ENCODE measurements around the gene MAD1L1. TPM values are rescaled to one million over a fixed set of nuclear protein-coding genes. Genes with fewer than 3 reads are reported as not detected.

The MAD1L1 gene
- total RNA-seq, 1 experiment from 2014 or later = 50.8 TPM

GRCh38 chr7:2098496-2098895, 134.2 kb downstream of the MAD1L1 start:
- H4K20me1 ChIP-seq (ENCODE audit: insufficient read depth) = peaks cover 3% of the 10 kb centered on the region; the same call in 1 of the 2 replicates
- no peak overlapping the region for H3K27ac ChIP-seq
- no peaks in the 10 kb centered on the region for H3K4me1 ChIP-seq (replicated peaks; ENCODE audit: insufficient read depth)
- no peak for TF ChIP-seq EZH2 (IDR thresholded peaks at IDR 0.05; ENCODE audit: low read depth)
- no peak for TF ChIP-seq CTCF (conservative IDR thresholded peaks at IDR 0.05)
- H3K9me2 ChIP-seq (ENCODE audit: insufficient read depth) = no peaks in the 10 kb centered on the region
- no peaks in the 10 kb centered on the region for H3K36me3 ChIP-seq (ENCODE audit: low read depth)
- ChIA-PET CTCF (no interaction called here), POLR2A (ENCODE audit: unreplicated experiment) (no interaction called here)
- intact Hi-C loops (cut with micrococcal nuclease; ENCODE audit: unreplicated experiment) = no loop called here
- H2AFZ ChIP-seq = no peak overlapping the region
- DNase-seq = no peak
- no peak overlapping the region for H3K4me2 ChIP-seq
- BruUV-seq (replicated peaks) = no TSS peak
- no peaks in the 10 kb centered on the region for H3K9me3 ChIP-seq (ENCODE audit: insufficient read depth, low read depth)
- no peaks in the 10 kb centered on the region for H3F3A ChIP-seq (ENCODE audit: insufficient read depth, low read depth)
- H3K79me2 ChIP-seq (ENCODE audit: low read depth) = no peaks in the 10 kb centered on the region
- no peak overlapping the region for H3K4me3 ChIP-seq
- no peaks in the 10 kb centered on the region for H3K27me3 ChIP-seq (ENCODE audit: insufficient read depth, low read depth)

GRCh38 chr7:2098056-2098455, 134.7 kb downstream of the MAD1L1 start:
- H3F3A ChIP-seq (ENCODE audit: insufficient read depth, low read depth) = no peaks in the 10 kb centered on the region
- no peak overlapping the region for H3K4me3 ChIP-seq
- H3K27me3 ChIP-seq (ENCODE audit: insufficient read depth, low read depth) = no peaks in the 10 kb centered on the region
- no peak for DNase-seq
- H3K4me1 ChIP-seq (replicated peaks; ENCODE audit: insufficient read depth) = no peaks in the 10 kb centered on the region
- H3K79me2 ChIP-seq (ENCODE audit: low read depth) = no peaks in the 10 kb centered on the region
- ChIA-PET POLR2A (ENCODE audit: unreplicated experiment) (no interaction called here), CTCF (no interaction called here)
- no peaks in the 10 kb centered on the region for H3K9me3 ChIP-seq (ENCODE audit: insufficient read depth, low read depth)
- no peak overlapping the region for H2AFZ ChIP-seq
- no peaks in the 10 kb centered on the region for H3K36me3 ChIP-seq (ENCODE audit: low read depth)
- no peak for TF ChIP-seq EZH2 (IDR thresholded peaks at IDR 0.05; ENCODE audit: low read depth)
- TF ChIP-seq CTCF (conservative IDR thresholded peaks at IDR 0.05) = no peak
- intact Hi-C loops (cut with micrococcal nuclease; ENCODE audit: unreplicated experiment) = no loop called here
- H4K20me1 ChIP-seq (ENCODE audit: insufficient read depth) = peaks cover 3% of the 10 kb centered on the region; the same call in 1 of the 2 replicates
- H3K27ac ChIP-seq = no peak overlapping the region
- no peaks in the 10 kb centered on the region for H3K9me2 ChIP-seq (ENCODE audit: insufficient read depth)
- no TSS peak for BruUV-seq (replicated peaks)
- H3K4me2 ChIP-seq = no peak overlapping the region

GRCh38 chr7:2097492-2097891, 135.3 kb downstream of the MAD1L1 start:
- H3F3A ChIP-seq (ENCODE audit: insufficient read depth, low read depth) = no peaks in the 10 kb centered on the region
- no peak overlapping the region for H2AFZ ChIP-seq
- no peak for TF ChIP-seq EZH2 (IDR thresholded peaks at IDR 0.05; ENCODE audit: low read depth)
- TF ChIP-seq CTCF (conservative IDR thresholded peaks at IDR 0.05) = no peak
- no peaks in the 10 kb centered on the region for H3K9me3 ChIP-seq (ENCODE audit: insufficient read depth, low read depth)
- H3K4me1 ChIP-seq (replicated peaks; ENCODE audit: insufficient read depth) = no peaks in the 10 kb centered on the region
- H3K79me2 ChIP-seq (ENCODE audit: low read depth) = no peaks in the 10 kb centered on the region
- POLR2A ChIA-PET (ENCODE audit: unreplicated experiment) = no interaction called here
- H3K27ac ChIP-seq = no peak overlapping the region
- no peak for DNase-seq
- H3K4me3 ChIP-seq = no peak overlapping the region
- no peaks in the 10 kb centered on the region for H3K27me3 ChIP-seq (ENCODE audit: insufficient read depth, low read depth)
- peaks cover 3% of the 10 kb centered on the region; the same call in 1 of the 2 replicates for H4K20me1 ChIP-seq (ENCODE audit: insufficient read depth)
- no peak overlapping the region for H3K4me2 ChIP-seq
- no TSS peak for BruUV-seq (replicated peaks)
- CTCF ChIA-PET = no interaction called here
- intact Hi-C loops (cut with micrococcal nuclease; ENCODE audit: unreplicated experiment) = no loop called here
- no peaks in the 10 kb centered on the region for H3K9me2 ChIP-seq (ENCODE audit: insufficient read depth)
- H3K36me3 ChIP-seq (ENCODE audit: low read depth) = no peaks in the 10 kb centered on the region

Measured in PC-9 (cell line).